Activated naive CD8-positive, alpha-beta T cell treated with anti-CD3 and anti-CD28 coated beads, Interleukin-2, amount 50 U/mL, for 16 hours (primary cell): ENCODE data around the gene BPIFB4.
"Not testable (repeated sequence)": the region's sequence is repeated elsewhere in the genome, so short reads cannot be mapped to it uniquely, and the experiment has no call there.

Experiments
- DNase-seq: peaks from one replicate; pipeline ENCODE4 v3.0.0-alpha.2; 2020; ENCODE audit warnings: low read depth, low spot score

The BPIFB4 gene

GRCh38 chr20:33086052-33086722 is 6.7 kb downstream of the BPIFB4 start:
- no peak for DNase-seq

DNA sequence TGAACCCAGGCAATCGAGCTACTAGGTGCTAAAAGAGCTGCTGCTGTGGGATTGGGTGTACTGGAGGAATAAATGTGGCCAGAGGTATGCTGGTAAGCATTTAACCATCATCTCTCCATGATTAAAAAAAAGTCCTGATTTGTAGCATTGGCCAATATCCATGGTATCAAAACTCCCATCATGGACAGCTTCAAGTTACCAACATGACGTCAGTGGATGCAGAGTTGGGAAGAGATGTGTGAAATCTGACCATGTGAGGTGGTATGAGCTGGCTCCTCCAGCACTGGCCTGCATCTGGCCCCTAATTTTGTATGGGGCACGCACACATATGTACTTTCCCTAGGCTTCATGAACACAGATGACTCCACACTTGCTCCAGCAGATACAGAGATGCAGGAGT is 11.7 kb downstream of the BPIFB4 start:
- DNase-seq: no peak

DNA sequence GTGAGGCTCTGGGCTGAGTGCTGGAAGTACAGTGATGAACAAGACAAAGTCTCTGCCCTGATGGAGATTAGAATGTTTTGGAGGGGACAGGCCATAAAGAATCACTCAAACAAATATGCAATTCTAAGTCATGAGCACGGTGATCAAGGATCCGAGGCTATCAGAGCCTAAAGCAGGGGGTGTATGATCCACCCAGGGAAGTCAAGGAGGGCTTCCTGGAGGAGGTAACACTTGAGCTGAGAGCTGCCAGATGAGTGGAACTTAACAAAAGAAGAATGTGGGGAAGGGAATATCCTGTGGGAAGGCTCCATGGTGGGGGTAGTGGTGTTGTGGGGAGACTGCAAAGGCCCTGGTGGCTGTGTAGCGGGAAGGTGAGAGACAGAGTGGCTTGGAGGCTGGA is 12.2 kb downstream of the BPIFB4 start:
- no peak for DNase-seq

- DNase-seq: no peak
These were observed 12.9 kb downstream of the BPIFB4 start for GRCh38 chr20:33092361-33092760.

- no peak for DNase-seq
These were observed 13.6 kb downstream of the BPIFB4 start for GRCh38 chr20:33093074-33093473.

DNA sequence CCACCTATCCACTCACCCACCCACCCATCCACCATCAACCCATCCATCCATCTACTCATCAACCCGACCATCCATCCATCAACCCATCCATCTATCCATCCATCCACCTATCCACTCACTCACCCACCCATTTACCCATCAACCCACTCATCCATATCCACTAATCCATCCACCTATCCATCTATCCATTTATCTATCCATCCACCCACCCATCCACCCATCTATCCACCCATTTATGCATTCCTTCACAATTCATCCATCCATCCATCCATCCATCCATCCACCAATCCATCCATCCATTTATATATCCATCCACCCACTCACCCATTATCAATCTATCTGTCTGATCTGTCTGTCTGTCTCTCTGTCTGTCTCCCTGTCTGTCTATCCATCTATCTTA is 14.1 kb downstream of the BPIFB4 start:
- no peak for DNase-seq

DNA sequence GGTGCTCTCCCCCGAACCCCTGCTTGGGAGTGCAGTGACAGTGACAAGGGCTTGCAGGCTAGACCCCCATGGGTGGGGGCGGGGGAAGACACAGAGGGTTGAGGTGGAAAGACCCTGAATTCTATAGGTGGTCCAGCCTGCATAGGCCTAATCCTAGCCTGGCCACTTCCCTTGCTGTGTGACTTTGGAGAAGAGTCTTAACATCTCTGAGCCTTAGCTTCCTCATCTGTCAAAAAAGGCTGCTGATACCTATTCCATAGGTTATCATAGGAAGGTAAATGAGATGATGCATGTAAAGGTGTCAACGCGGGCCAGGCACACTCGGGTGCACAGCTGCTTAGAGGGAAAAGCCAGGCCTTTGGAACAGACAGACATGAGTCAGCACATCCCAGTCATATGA is 15.8 kb downstream of the BPIFB4 start:
- DNase-seq: no peak

- DNase-seq: not testable (repeated sequence)
These were observed 16.6 kb downstream of the BPIFB4 start for GRCh38 chr20:33095902-33096584.

- no peak for DNase-seq
These were observed 17.6 kb downstream of the BPIFB4 start for GRCh38 chr20:33097001-33097400.

DNA sequence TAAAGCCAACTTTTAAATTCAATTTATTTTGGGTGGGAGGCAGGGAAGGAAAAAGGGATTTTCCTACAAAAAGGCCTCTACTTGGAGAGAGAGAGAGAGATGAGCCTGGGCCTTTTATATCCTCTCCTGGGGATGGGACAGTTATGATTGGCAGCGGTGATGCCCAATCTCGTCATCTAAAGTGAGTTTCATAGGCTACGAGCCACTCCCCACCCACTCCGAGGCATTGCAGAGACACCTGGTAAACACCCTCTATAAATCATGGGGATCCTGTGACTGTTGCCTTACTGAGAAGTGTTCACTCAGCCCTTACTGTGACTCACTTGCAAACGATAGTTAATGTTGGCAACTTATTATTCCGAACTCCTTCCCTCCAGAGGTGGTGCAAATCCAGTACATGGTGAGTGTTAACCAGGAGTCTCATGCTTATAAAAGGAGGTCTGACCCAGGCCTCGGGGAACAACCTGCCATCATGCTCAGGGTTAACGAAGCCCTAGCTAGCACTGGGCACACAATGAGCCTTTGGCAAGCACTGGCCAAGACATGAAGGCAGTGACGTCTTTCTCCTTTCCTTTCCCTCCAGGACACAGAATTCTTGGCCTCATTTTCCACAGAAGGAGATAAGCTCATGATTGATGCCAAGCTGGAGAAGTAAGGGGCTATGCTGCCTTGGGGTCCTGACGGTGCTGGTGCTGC is 20.5 kb downstream of the BPIFB4 start:
- no peak for DNase-seq

GRCh38 chr20:33103556-33103955 is 24.1 kb downstream of the BPIFB4 start:
- no peak for DNase-seq

DNA sequence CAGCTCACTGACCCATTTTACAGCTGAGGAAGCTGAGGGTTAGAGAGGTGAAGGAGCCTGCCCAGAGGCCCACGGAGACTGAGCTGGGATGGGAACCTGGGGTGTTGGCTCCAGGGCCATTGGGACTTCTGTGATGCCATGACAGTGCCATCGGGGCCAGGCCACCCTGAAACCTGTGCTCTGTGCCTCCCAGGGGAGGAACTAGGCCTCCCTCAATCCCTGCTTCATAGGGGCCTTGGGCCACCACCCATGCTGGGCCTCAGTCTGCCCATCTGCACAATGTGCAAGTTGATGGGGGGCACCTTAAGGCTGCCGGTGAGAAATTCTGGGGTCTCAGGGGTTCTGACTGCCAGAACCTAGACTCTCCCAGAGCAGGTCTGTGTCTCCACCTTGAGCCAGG is 24.9 kb downstream of the BPIFB4 start:
- no peak for DNase-seq

DNA sequence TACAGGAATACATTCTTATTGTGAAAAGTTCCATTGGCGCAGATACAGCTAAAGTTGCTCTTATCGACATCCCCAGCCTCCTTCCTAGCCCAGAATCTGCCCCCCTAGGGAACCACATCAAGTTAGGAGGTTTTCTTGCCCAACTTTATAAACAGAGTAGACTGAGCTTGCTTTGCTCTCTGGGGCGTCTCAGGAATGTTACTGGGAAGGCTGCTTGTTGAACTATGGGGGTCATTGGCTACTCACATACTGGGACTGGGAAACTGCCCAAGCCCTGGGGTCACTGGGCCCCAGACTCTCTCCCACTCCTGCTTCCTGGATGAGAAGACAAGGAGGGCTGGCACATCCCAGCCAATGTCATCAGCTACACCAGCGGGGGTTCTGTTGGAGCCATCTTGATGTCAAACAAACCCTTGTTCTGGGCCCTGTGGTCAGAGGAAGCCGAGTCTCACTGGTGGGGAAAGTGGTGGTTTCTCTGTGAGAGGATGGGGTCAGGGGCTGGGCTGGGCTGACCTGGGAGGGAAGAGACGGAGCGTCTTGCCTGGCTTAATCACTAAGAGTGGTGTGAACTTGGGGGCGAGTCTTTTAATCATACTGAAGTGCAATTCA is 26.0 kb downstream of the BPIFB4 start:
- no peak for DNase-seq

GRCh38 chr20:33106058-33106620 is 26.7 kb downstream of the BPIFB4 start:
- not testable (repeated sequence) for DNase-seq

- no peak for DNase-seq
These were observed 29.2 kb downstream of the BPIFB4 start for GRCh38 chr20:33108661-33109060.

- no peak for DNase-seq
These were observed 30.8 kb downstream of the BPIFB4 start for GRCh38 chr20:33110147-33110825.

DNA sequence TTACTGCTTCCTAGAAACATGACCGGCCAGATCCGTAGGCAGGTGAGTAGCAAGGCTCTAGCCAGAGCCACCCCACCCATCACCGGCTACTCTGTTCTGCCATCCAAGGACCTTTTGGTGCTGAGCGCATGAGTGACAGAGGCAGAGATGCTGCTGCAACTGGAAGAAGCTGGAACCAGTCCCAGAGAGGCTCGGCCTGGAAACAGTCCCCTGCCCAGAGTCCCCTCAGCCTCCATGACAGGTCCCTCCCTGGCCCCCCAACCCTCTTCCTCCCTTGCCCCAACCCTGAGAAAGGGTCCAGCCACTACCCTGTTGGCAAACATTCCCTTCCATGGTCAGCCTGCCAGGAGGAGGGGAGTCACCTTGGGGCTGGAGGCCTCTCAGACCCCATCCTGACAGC is 31.9 kb downstream of the BPIFB4 start:
- DNase-seq: no peak

- no peak for DNase-seq
These were observed 33.3 kb downstream of the BPIFB4 start for GRCh38 chr20:33112547-33113386.

GRCh38 chr20:33113387-33113908 is 34.0 kb downstream of the BPIFB4 start:
- no peak for DNase-seq

GRCh38 chr20:33115501-33115900 is 36.1 kb downstream of the BPIFB4 start:
- not testable (repeated sequence) for DNase-seq
